Neural cell (in vitro differentiated cells): ENCODE results near the gene MAML3. TPM values are rescaled to one million over a fixed set of nuclear protein-coding genes. Genes with fewer than 3 reads are reported as not detected.

ENCODE experiments used
- H2AFZ ChIP-seq: fragments of 200-600, 300-800 bp; sonication (generic), shearing (Covaris generic); 2 replicates; pipeline ENCODE4 v1.6.0; 2014; ENCODE audit warnings: low read depth, mild to moderate bottlenecking, antibody characterized with exemption, low read length, moderate library complexity
- H3F3A ChIP-seq: fragments of 200-600 bp; shearing (Covaris generic); 2 replicates; pipeline ENCODE4 v1.6.1; 2016; ENCODE audit warnings: mild to moderate bottlenecking, moderate library complexity, mixed read lengths, antibody characterized with exemption, low read length; ENCODE audit not compliant: insufficient read depth, poor library complexity, severe bottlenecking
- H3K27ac ChIP-seq: fragments of 200-600, 300-800 bp; sonication (generic), shearing (Covaris generic); 2 replicates; pipeline ENCODE4 v1.5.1; 2014; ENCODE audit warnings: mild to moderate bottlenecking, low read length, moderate library complexity
- H3K27me3 ChIP-seq: fragments of 300-800, 200-600 bp; sonication (generic), shearing (Covaris generic); 2 replicates; pipeline ENCODE4 v1.6.0; 2014; ENCODE audit warnings: mild to moderate bottlenecking, low read depth, low read length, moderate library complexity; ENCODE audit not compliant: insufficient read depth
- H3K36me3 ChIP-seq: fragments of 300-800, 200-600 bp; sonication (generic), shearing (Covaris generic); 2 replicates; pipeline ENCODE4 v1.5.1; 2014; ENCODE audit warnings: mild to moderate bottlenecking, antibody characterized with exemption, low read length, moderate library complexity; ENCODE audit not compliant: insufficient read depth
- H3K4me2 ChIP-seq: fragments of 300-800, 200-600 bp; sonication (generic), shearing (Covaris generic); 2 replicates; pipeline ENCODE4 v1.6.0; 2014; ENCODE audit warnings: mild to moderate bottlenecking, low read length
- H3K4me3 ChIP-seq: fragments of 300-800, 200-600 bp; sonication (generic), shearing (Covaris generic); 2 replicates; pipeline ENCODE4 v1.5.1; 2014; ENCODE audit warnings: mild to moderate bottlenecking, low read length, moderate library complexity
- H3K79me2 ChIP-seq: fragments of 200-600 bp; shearing (Covaris generic); replicated peaks from 2 replicates; pipeline ENCODE4 v1.6.0; 2014; ENCODE audit warnings: mild to moderate bottlenecking, low read length, moderate library complexity; ENCODE audit not compliant: insufficient read depth
- H3K9ac ChIP-seq: fragments of 300-800, 200-600 bp; sonication (generic), shearing (Covaris generic); 2 replicates; pipeline ENCODE4 v1.6.1; 2016; ENCODE audit warnings: mild to moderate bottlenecking, low read length, mixed read lengths
- H3K9me2 ChIP-seq: fragments of 200-600 bp; shearing (Covaris generic); 2 replicates; pipeline ENCODE4 v1.6.1; 2016; ENCODE audit warnings: mild to moderate bottlenecking, low read length, mixed read lengths; ENCODE audit not compliant: insufficient read depth
- H3K9me3 ChIP-seq: fragments of 200-600, 300-800 bp; sonication (generic), shearing (Covaris generic); 2 replicates; pipeline ENCODE4 v1.6.1; 2016; ENCODE audit warnings: mild to moderate bottlenecking, mixed run types, low read length, moderate library complexity, mixed read lengths
- H4K20me1 ChIP-seq: fragments of 200-600 bp; shearing (Covaris generic); 2 replicates; pipeline ENCODE4 v1.6.1; 2016; ENCODE audit warnings: mild to moderate bottlenecking, mixed run types; ENCODE audit not compliant: insufficient read depth
- EP300 ChIP-seq: fragments of 450-650 bp; conservative IDR thresholded peaks from 2 replicates; pipeline ENCODE4 v1.6.1; 2014; ENCODE audit warnings: antibody characterized with exemption, mild to moderate bottlenecking, moderate library complexity; ENCODE audit not compliant: poor library complexity, severe bottlenecking
- EZH2 ChIP-seq: fragments of 200-600, 300-800 bp; shearing (Covaris generic), sonication (generic); IDR thresholded peaks from 2 replicates; pipeline ENCODE4 v1.6.1; 2014; ENCODE audit warnings: antibody characterized with exemption, low read length, borderline replicate concordance, mild to moderate bottlenecking; ENCODE audit not compliant: insufficient read depth, poor library complexity, severe bottlenecking
- MXI1 ChIP-seq: fragments of 450-650 bp; conservative IDR thresholded peaks from 2 replicates; pipeline ENCODE4 v1.6.1; 2014; ENCODE audit warnings: antibody characterized with exemption, mild to moderate bottlenecking; ENCODE audit not compliant: poor library complexity, severe bottlenecking
- POLR2AphosphoS5 ChIP-seq: IDR thresholded peaks from 2 replicates; pipeline ENCODE4 v1.6.1; 2012
- RAD21 ChIP-seq: fragments of 450-650 bp; conservative IDR thresholded peaks from 2 replicates; pipeline ENCODE4 v1.6.1; 2014; ENCODE audit warnings: antibody characterized with exemption, mild to moderate bottlenecking, moderate library complexity
- SMC3 ChIP-seq: fragments of 450-650 bp; conservative IDR thresholded peaks from 2 replicates; pipeline ENCODE4 v1.6.1; 2014; ENCODE audit warnings: antibody characterized with exemption, mild to moderate bottlenecking, moderate library complexity; ENCODE audit not compliant: poor library complexity
- TAF1 ChIP-seq: IDR thresholded peaks from 2 replicates; pipeline ENCODE4 v1.6.1; 2012; ENCODE audit warnings: low read depth
- polyA plus RNA-seq: library from polyadenylated mRNA; depleted of rRNA; stranded (reverse); fragments of >200 nt; gene quantifications from 2 replicates; pipeline ENCODE4 v1.2.3, GENCODE V29; 2014
- TF ChIP-seq, protein P1 (sequence below): fragments of 450-650 bp; IDR thresholded peaks from 2 replicates; pipeline ENCODE4 v1.5.1; 2014; ENCODE audit warnings: antibody characterized with exemption, mild to moderate bottlenecking, moderate library complexity; ENCODE audit not compliant: poor library complexity, severe bottlenecking
- TF ChIP-seq, protein P2 (sequence below): IDR thresholded peaks from 2 replicates; pipeline ENCODE4 v1.6.1; 2012; ENCODE audit warnings: borderline replicate concordance

MAML3 gene
- polyA plus RNA-seq, 1 donor from 2014 or later, result 10.2 TPM

DNA sequence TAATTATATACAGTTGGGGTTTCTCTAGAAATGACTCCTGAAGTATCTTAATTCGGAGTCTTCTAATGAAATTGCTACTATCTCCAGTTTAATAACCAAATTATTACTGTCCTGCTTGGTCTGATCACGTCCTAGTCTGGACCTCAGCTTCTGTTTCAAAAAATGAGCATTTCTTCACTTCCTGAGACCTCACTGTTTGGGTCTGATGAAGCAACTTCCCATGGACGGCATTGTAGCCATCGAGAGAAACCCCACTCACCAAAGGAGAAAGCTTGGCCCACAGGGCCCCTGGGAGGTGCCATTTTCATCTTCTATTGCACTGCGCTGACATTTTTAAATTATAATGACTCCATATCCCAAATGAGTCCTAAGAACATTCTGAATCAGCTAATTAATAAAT, 310.3 kb downstream of the MAML3 start:
- Histone ChIP-seq H3K79me2 (no peaks in the 10 kb centered on the region), H3F3A (peaks cover 12% of the 10 kb centered on the region), H4K20me1 (no peaks in the 10 kb centered on the region), H3K27me3 (no peaks in the 10 kb centered on the region), H3K4me3 (no peak overlapping the region), H3K36me3 (no peaks in the 10 kb centered on the region), H3K9me3 (no peaks in the 10 kb centered on the region), H2AFZ (no peak overlapping the region), H3K9ac (no peak overlapping the region), H3K9me2 (no peaks in the 10 kb centered on the region), H3K27ac (no peak overlapping the region), H3K4me2 (no peak overlapping the region)
- TF ChIP-seq SMC3 (no peak), TAF1 (no peak), POLR2AphosphoS5 (no peak)

- Histone ChIP-seq H3K4me2 (peak overlapping the region; percentile 21), H3K27me3 (no peaks in the 10 kb centered on the region), H3K79me2 (no peaks in the 10 kb centered on the region), H3K27ac (peak overlapping the region; percentile 63), H3K36me3 (no peaks in the 10 kb centered on the region), H3K9me3 (no peaks in the 10 kb centered on the region), H3K4me3 (peak overlapping the region; percentile 46), H3F3A (no peaks in the 10 kb centered on the region), H2AFZ (no peak overlapping the region), H3K9me2 (no peaks in the 10 kb centered on the region), H3K9ac (peak overlapping the region; percentile 46), H4K20me1 (no peaks in the 10 kb centered on the region)
- peak; percentile 58 for TF ChIP-seq RAD21
- TF ChIP-seq, protein P1, sequence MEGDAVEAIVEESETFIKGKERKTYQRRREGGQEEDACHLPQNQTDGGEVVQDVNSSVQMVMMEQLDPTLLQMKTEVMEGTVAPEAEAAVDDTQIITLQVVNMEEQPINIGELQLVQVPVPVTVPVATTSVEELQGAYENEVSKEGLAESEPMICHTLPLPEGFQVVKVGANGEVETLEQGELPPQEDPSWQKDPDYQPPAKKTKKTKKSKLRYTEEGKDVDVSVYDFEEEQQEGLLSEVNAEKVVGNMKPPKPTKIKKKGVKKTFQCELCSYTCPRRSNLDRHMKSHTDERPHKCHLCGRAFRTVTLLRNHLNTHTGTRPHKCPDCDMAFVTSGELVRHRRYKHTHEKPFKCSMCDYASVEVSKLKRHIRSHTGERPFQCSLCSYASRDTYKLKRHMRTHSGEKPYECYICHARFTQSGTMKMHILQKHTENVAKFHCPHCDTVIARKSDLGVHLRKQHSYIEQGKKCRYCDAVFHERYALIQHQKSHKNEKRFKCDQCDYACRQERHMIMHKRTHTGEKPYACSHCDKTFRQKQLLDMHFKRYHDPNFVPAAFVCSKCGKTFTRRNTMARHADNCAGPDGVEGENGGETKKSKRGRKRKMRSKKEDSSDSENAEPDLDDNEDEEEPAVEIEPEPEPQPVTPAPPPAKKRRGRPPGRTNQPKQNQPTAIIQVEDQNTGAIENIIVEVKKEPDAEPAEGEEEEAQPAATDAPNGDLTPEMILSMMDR, result peak; percentile 60
- peak; percentile 69 for TF ChIP-seq SMC3
- TF ChIP-seq, protein P2, sequence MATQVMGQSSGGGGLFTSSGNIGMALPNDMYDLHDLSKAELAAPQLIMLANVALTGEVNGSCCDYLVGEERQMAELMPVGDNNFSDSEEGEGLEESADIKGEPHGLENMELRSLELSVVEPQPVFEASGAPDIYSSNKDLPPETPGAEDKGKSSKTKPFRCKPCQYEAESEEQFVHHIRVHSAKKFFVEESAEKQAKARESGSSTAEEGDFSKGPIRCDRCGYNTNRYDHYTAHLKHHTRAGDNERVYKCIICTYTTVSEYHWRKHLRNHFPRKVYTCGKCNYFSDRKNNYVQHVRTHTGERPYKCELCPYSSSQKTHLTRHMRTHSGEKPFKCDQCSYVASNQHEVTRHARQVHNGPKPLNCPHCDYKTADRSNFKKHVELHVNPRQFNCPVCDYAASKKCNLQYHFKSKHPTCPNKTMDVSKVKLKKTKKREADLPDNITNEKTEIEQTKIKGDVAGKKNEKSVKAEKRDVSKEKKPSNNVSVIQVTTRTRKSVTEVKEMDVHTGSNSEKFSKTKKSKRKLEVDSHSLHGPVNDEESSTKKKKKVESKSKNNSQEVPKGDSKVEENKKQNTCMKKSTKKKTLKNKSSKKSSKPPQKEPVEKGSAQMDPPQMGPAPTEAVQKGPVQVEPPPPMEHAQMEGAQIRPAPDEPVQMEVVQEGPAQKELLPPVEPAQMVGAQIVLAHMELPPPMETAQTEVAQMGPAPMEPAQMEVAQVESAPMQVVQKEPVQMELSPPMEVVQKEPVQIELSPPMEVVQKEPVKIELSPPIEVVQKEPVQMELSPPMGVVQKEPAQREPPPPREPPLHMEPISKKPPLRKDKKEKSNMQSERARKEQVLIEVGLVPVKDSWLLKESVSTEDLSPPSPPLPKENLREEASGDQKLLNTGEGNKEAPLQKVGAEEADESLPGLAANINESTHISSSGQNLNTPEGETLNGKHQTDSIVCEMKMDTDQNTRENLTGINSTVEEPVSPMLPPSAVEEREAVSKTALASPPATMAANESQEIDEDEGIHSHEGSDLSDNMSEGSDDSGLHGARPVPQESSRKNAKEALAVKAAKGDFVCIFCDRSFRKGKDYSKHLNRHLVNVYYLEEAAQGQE, result no peak
- no peak for TF ChIP-seq EZH2
- peak; percentile 27 for TF ChIP-seq TAF1
- TF ChIP-seq EP300, result peak; percentile 70
- no peak for TF ChIP-seq MXI1
- peak; percentile 79 for TF ChIP-seq POLR2AphosphoS5
Observed at GRCh38 chr4:139841464-139842195, 312.4 kb downstream of the MAML3 start.
